ENCODE results near the gene TFRC.
"Not testable (repeated sequence)": the region's sequence is repeated elsewhere in the genome, so short reads cannot be mapped to it uniquely, and the experiment has no call there.

The TFRC gene

GRCh38 chr3:196048922-196049598, 32.8 kb downstream of the TFRC start:
- no peak for DNase-seq (ENCODE audit: low read depth)

GRCh38 chr3:196047391-196048030, 34.4 kb downstream of the TFRC start:
- no peak for DNase-seq (ENCODE audit: low read depth)

GRCh38 chr3:196044513-196044912, 37.4 kb downstream of the TFRC start:
- no peak for DNase-seq (ENCODE audit: low read depth)

- no peak for DNase-seq (ENCODE audit: low read depth)
Observed at GRCh38 chr3:196042673-196043072, 39.2 kb downstream of the TFRC start.

GRCh38 chr3:196039359-196039758, 42.5 kb downstream of the TFRC start:
- DNase-seq (ENCODE audit: low read depth), result no peak

GRCh38 chr3:196026059-196026458, 55.8 kb downstream of the TFRC start:
- DNase-seq (ENCODE audit: low read depth), result not testable (repeated sequence)

- no peak for DNase-seq (ENCODE audit: low read depth)
Observed at GRCh38 chr3:196024968-196025367, 56.9 kb downstream of the TFRC start.

GRCh38 chr3:196023947-196024346, 57.9 kb downstream of the TFRC start:
- no peak for DNase-seq (ENCODE audit: low read depth)

- DNase-seq (ENCODE audit: low read depth), result not testable (repeated sequence)
Observed at GRCh38 chr3:196022499-196022878, 59.4 kb downstream of the TFRC start.

GRCh38 chr3:196020373-196020772, 61.5 kb downstream of the TFRC start:
- no peak for DNase-seq (ENCODE audit: low read depth)

- not testable (repeated sequence) for DNase-seq (ENCODE audit: low read depth)
Observed at GRCh38 chr3:196019576-196019975, 62.3 kb downstream of the TFRC start.

GRCh38 chr3:196018159-196018558, 63.7 kb downstream of the TFRC start:
- not testable (repeated sequence) for DNase-seq (ENCODE audit: low read depth)

- DNase-seq (ENCODE audit: low read depth), result peak; percentile 37
Observed at GRCh38 chr3:196016485-196016884, 65.4 kb downstream of the TFRC start.

- no peak for DNase-seq (ENCODE audit: low read depth)
Observed at GRCh38 chr3:196016059-196016458, 65.8 kb downstream of the TFRC start.

- DNase-seq (ENCODE audit: low read depth), result no peak
Observed at GRCh38 chr3:196013587-196014487, 68.1 kb downstream of the TFRC start.

GRCh38 chr3:196012941-196013476, 68.9 kb downstream of the TFRC start:
- no peak for DNase-seq (ENCODE audit: low read depth)

- peak; percentile 22 for DNase-seq (ENCODE audit: low read depth)
Observed at GRCh38 chr3:196012481-196012880, 69.4 kb downstream of the TFRC start.

GRCh38 chr3:196009456-196009855, 72.4 kb downstream of the TFRC start:
- no peak for DNase-seq (ENCODE audit: low read depth)

GRCh38 chr3:196008929-196009328, 73.0 kb downstream of the TFRC start:
- DNase-seq (ENCODE audit: low read depth), result no peak

GRCh38 chr3:196008387-196008786, 73.5 kb downstream of the TFRC start:
- no peak for DNase-seq (ENCODE audit: low read depth)

GRCh38 chr3:196007744-196008335, 74.0 kb downstream of the TFRC start:
- no peak for DNase-seq (ENCODE audit: low read depth)

GRCh38 chr3:196005338-196005737, 76.6 kb downstream of the TFRC start:
- not testable (repeated sequence) for DNase-seq (ENCODE audit: low read depth)
